Stimulated activated CD4-positive, alpha-beta T cell treated with anti-CD3 and anti-CD28 coated beads, Interleukin-12 subunit alpha, Interleukin-12 subunit beta, amount 100 ng/mL, for 48 hours (primary cell): ENCODE results near the gene HAUS6.
A peak's percentile ranks its signal among the peaks of the same experiment; 100 is the strongest.
"Not testable (repeated sequence)": the region's sequence is repeated elsewhere in the genome, so short reads cannot be mapped to it uniquely, and the experiment has no call there.

Experiments used
- DNase-seq, 3 donors: peaks; one replicate each; pipeline ENCODE4 v3.0.0-alpha.2; 2020; ENCODE audit warnings: low read depth in 2 of 3, low spot score in 1 of 3

HAUS6 gene, protein sequence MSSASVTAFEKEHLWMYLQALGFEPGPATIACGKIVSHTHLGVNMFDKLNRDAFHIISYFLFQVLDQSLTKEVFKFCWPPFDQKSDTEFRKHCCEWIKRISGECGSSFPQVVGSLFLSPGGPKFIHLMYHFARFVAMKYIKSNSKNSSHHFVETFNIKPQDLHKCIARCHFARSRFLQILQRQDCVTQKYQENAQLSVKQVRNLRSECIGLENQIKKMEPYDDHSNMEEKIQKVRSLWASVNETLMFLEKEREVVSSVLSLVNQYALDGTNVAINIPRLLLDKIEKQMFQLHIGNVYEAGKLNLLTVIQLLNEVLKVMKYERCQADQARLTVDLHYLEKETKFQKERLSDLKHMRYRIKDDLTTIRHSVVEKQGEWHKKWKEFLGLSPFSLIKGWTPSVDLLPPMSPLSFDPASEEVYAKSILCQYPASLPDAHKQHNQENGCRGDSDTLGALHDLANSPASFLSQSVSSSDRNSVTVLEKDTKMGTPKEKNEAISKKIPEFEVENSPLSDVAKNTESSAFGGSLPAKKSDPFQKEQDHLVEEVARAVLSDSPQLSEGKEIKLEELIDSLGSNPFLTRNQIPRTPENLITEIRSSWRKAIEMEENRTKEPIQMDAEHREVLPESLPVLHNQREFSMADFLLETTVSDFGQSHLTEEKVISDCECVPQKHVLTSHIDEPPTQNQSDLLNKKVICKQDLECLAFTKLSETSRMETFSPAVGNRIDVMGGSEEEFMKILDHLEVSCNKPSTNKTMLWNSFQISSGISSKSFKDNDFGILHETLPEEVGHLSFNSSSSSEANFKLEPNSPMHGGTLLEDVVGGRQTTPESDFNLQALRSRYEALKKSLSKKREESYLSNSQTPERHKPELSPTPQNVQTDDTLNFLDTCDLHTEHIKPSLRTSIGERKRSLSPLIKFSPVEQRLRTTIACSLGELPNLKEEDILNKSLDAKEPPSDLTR

DNA sequence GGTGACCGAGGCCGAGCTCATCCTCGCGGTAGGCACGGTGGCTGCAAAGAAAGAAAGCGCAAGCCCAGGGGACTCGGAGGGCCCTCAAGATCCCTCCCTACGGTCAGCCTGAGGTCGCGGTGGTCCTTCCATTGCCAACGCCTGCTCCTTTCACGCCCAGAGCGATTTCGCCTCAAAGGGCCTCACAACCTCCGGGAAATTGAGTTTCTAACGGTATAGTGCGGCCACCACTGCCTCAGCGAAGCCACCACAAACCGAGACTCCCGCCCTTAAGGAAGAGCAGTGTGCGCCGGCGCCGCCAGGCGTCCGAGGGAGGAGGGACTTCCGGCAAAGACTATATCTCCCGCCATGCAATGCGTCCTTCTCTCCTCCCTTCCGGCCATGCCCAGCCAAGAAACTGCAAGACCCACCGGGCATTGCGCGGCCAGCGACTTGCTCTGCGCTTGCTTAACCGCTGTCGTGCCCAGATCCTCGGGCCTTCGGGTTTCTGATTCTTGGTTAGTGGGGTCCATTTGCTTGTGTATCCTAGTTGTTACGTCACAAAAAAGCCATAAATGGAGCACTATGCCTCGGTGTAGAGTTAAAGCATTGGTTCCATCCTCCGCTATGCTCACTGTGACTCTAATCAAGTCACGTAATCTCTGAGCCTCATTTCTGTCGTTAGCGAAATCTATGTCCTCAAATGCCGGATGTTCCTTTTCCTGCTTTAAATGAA, at the start of gene HAUS6:
Gene HAUS6, minus strand, starts transcription at position 274 of the 715 bp plus-strand sequence. Its CDS starts 253 bp downstream, at position 21.
- DNase-seq = peak; percentile 82 to 92 (median 86)

DNA sequence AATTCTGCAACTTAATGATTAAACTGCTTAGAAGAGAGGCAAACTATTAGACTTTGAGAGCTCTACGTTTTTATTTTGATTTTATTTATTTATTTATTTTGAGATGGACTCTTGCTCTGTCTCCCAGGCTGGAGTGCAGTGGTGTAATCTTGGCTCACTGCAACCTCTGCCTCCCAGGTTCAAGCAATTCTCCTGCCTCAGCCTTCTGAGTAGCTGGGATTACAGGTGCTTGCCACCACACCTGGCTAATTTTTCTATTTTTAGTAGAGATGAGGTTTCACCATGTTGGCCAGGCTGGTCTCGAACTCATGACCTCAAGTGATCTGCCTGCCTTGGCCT, 49.4 kb upstream of the HAUS6 start:
- not testable (repeated sequence) for DNase-seq

DNA sequence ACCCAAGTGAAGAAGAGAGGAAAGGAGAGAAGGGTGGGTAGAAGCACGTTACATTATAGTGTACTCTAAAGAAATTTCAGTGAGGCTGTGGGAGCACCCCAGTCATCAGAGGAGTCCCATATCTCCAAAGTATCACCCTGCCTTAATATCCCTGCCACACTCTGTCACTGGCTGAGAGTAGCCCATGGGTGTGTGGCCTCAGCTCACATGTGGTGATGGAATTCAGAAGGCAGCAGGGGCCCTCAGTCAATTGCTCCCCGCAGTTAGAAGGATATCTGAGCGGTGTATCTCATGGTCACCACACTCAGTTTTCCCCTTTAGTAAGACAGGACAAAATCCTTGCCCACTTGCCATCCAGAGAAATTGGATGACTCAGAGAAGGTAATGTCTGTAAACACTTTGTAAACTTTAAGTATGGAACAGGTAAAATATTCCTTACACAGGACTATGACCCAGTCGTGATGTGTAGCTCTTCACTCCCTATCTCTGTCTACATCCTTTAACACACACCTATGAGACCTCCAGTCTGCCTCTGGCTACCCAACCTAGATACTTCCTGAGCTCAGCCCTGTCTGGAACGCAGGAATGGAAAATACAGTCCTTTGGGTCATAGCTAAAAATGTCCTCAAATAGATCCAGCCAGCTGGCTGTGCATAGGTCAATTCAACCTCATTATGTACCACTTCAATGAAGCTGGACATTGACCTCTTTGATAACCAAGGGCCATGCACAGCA, 48.9 kb upstream of the HAUS6 start:
- no peak for DNase-seq

DNA sequence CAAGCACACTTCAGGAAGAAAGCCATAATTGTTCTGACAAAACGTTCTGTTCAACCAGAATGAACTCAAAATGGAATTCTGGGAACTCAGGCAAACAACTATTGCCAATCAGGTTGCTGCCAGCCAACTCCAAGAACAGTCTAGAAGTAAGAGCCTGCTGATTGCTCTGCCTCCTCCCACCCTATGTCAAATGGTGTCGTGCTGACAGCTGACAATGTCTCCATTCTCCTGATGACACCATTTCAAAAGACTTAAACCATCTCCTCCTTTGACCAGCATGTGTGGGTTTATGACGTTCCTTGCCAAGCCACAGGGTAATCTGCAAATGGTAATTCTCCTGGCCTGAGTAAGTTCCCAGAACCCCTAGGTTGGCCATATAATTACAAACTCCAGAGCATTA, 46.5 kb upstream of the HAUS6 start:
- DNase-seq = no peak

DNA sequence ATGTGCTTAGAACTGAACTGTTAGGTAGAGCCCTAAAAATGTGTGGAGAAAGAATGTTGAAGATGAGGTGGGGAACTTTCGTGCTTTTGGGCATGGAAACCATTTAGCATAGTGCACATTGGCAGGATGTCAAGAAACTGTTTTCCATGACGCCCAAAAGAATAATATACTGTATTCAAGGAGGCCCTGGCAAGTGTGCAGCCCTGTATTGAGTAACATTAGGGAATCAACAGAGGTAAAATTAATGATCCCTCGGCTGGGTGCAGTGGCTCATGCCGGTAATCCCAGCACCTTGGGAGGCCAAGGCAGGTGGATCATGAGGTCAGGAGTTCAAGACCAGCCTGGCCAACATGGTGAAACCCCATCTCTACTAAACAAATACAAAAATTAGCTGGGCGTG, 45.5 kb upstream of the HAUS6 start:
- DNase-seq = no peak

DNA sequence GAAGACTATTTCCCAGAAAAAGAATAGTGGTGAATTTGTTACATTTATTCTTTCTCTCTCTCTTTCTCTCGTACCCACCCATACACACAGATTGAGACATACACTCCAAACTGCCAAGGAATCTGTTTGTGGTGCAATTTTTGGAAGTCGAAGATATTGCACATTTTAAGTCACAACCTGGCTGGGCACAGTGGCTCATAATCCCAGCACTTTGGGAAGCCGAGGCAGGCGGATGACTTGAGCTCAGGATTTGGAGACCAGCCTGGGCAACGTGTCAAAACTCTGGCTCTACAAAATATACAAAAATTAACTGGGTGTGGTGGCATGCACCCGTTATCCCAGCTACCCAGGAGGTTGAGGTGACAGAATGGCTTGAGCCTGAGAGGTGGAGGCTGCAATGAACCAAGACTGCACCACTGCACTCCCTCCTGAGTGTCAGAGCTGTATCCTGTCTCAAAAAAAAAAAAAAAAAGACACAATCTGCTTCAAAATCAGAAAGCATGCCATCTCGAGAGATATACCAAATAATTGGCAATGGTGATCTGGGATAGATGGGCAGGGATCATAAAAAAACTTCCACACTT, 43.8 kb upstream of the HAUS6 start:
- no peak for DNase-seq

DNA sequence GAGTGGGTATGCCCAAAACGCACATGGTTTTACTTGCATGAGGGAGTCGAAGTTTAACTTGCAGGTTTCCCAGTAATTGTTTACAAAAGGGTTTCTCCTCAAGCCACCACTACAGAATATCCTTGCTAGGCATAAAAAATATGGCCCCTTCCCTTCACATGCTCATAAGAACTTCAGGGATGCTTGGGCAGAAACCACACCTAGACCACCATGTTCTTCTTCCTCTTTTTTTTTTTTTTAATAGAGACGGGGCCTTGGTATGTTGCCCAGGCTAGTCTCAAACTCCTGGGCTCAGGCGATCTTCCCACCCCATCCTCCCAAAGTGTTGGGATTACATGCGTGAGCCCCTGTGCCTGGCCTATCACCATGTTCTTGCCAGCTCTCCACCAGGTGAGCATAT, 43.2 kb upstream of the HAUS6 start:
- DNase-seq = no peak

DNA sequence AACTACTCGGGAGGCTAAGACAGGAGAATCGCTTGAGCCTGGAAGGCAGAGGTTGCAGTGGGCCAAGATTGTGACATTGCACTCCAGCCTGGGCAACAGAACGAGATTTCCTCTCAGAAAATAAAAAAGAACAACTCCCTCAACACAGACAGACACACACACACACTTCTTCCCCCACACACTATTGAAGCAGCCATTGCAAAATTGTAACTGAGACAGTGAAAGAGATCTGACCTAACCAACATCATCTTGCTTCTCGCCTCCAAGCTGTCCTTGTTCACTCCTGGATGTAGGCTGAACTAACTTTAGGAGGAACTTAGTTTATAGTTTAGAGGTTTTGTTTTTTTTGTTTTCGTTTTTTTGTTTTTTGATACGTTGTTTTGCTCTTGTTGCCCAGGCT, 37.6 kb upstream of the HAUS6 start:
- no peak for DNase-seq

DNA sequence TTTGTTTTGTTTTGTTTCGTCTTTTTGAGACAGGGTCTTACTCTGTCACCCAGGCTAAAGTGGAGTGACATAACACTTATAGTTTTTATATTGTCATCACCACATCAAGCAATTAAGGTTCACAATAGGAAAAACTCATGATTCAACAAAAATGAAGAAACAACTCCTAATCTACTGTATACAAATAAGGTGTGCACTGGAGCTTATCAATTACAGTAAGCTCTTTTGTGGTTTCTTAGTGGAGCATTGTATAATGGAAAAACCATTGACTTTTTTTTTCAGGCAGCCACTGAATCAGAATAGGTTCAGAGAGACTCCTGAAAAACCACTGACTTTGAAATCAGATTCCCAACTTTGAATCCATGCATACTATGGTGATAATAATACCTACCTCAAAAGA, 35.4 kb upstream of the HAUS6 start:
- no peak for DNase-seq

DNA sequence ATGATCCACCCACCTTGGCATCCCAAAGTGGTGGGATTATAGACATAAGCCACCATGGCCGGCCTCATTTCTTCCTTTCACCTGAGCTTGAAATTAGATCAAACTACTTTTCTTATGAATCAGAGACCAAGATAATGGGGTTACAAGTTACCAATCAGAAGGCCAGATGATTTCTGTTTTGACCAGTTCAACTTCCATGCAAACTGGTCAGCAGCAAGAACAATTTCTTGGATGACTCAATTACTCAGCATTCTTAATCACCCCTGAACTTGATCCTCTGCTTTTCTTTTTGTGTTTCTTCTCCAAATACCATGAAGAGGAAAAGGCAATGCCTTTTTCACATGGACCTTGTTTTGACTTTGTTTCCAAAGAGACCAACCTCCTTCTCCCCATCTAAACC, 34.6 kb upstream of the HAUS6 start:
- no peak for DNase-seq

DNA sequence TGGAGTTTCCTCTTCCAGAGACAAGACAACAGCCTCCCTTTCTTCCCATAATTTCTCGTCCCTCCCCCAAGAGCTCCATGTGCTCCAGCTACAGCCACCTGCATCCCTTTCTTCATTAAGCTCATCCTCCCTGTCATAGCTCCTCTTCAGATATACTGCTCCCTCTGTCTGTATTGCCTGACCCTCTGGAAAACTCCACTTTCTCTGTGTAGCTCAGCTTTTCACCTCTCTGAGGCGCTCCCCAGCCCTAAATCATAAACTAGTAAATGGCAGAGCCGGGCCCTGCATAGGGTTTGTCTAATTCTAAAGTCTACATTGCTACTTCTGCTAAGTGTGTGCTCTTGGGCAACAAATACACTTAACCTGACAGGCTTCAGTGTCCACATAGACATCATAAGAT, 33.4 kb upstream of the HAUS6 start:
- no peak for DNase-seq

DNA sequence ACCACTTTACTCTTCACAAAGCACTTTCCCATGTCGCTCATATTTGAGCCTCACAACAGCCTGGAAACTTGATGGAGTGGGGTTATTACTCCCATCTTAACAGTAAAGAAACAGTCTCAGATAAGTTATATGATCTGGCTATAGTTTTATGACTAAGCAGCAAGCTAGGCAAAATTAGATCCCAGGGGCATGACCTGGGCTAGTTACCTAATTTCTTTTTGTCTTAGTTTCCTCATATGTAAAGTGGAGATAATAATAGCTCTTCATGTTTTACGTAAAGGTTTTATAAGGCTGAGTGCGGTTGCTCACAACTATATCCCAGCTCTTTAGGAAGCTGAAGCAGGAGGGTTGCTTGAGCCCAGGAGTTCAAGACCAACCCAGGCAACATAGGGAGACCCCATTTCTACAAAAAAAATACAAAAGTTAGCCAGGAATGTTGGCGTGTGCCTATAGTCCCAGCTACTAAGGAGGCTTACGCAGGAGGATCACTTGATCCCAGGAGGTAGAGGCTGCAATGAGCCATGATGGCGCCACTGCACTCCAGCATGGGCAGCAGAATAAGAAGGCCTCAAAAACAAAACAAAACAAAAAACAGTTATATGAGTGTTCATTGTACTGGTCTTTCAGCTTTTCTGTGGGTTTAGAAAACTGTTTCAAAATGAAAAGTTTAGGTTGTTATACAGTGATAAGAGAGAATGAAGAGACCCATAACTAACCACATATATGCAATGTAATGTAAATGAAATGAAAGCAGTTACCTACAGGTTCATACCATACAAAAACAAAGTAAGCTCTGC, 31.0 kb upstream of the HAUS6 start:
- DNase-seq = no peak

DNA sequence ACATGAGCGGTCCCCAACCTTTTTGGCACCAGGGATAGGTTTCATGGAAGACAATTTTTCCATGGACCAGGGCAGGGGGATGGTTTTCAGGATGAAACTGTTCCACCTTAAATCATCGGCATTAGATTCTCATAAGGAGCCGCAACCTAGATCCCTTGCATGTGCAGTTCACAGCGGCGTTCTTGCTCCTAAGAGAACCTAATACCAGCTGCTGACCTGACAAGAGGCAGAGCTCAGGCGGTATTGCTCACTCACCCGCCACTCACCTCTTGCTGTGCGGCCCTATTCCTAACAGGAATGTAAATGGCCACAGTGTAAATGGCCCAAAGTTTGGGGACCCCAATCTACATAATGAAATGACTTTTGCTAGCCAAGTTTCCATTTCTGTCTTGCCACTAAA, 27.7 kb upstream of the HAUS6 start:
- no peak for DNase-seq

DNA sequence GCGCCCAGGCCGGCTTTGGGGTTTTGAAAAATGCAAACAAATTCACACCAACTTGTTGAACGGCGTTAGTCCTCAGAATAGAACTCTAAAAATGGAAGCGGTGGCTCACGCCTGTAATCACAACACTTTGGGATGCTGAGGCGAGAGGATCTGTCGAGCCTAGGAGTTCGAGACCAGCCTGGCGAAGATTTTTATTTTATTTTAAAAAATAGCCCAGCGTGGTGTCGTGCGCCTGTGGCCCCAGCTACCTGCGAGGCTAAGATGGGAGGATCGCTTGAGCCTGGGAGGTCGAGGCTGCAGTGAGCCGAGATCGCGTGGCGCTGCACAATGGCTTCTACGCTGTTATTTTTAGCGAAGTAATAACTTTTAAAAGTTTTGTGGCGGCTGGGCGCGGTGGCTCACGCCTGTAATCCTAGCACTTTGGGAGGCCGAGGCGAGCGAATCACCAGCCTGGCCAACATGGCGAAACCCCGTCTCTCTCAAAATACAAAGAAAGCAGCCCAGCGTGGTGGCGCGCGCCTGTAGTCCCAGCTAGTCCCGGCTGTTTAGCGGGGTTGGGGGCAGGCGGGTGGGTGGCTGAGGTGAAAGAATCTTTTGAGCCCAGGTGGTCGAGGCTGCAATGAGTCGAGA, 25.3 kb upstream of the HAUS6 start:
- DNase-seq = peak in 2 of 3 donors; percentile 9 to 24

DNA sequence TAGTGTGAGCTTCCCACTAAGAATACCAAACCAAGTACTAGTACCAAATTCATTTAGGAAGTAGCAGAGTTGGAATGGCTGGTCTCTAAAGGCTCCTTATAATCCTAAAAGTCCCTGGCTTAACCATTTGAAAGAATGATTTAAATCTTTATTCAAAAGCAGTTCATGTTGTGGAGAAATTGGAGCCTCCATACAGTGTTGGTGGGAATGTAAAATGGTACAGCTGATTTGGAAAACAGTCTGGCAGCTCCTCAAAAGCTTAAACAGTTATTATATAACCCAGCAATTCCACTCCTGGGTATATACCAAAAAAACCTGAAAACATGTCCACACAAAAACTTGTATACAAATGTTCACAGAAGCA, 21.7 kb upstream of the HAUS6 start:
- no peak for DNase-seq

DNA sequence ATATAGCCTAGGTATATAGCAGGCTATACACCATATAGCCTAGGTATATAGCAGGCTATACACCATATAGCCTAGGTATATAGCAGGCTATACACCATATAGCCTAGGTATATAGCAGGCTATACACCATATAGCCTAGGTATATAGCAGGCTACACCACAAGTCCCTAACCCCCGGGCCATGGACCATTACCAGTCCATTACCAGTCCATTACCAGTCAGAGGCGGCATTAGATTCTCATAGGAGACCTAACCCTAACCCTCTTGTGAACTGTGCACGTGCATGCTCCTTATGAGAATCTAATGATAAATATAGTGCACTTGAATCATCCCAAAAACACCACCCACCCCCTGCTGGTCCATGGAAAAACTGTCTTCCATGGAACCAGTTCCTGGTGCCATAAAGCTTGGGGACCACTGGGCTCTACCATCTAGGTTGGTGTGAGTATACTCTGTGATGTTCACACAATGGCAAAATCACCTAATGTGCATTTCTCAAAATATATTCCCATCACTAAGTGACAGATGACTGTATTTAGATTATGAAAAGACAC, 19.9 kb upstream of the HAUS6 start:
- no peak for DNase-seq

DNA sequence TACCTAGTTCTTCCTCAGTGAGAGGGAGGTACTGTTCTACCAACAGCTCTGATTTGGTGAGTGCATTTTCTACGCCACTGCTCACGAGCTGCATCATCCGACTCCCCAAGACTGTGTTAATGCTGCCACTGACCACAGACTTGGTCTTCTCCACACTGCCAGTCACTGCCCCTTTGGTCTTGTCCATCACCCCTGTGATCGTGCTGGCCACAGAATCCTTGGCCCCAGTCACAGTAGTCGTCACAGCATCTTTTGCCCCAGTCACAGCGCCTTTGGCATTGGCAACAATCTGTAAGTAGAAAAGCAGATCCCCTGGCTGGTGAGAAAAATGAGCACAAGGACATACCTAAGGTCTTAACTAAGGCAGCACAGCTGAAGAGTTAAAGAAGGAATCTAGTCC, 18.2 kb upstream of the HAUS6 start:
- no peak for DNase-seq

DNA sequence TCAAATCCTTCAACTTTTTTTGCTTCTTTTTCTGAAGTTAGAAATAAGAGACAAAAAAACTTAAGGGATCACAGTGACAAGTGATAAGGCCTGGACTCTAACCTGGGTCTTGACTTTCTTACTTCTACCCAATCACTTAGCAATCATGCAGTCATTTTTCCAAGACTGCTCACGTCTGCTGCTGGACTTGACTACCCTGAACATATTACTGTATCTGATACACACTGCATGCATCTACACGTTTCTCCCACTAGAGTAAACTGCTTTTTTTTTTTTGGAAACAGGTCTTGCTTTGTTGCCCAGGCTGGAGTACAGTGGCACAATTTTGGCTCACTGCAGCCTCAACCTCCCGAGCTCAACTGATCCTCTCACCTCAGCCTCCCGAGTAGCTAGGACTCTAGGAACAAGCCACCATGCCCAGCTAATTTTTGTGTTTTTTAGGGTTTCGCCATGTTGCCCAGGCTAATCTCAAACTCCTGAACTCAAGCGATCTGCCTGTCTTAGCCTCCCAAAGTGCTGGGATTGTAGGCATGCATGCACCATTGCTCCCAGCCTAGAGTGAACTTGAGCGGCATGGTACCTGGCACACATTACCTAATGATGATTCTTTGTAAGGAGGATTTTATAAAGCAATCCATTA, 17.2 kb upstream of the HAUS6 start:
- DNase-seq = no peak

DNA sequence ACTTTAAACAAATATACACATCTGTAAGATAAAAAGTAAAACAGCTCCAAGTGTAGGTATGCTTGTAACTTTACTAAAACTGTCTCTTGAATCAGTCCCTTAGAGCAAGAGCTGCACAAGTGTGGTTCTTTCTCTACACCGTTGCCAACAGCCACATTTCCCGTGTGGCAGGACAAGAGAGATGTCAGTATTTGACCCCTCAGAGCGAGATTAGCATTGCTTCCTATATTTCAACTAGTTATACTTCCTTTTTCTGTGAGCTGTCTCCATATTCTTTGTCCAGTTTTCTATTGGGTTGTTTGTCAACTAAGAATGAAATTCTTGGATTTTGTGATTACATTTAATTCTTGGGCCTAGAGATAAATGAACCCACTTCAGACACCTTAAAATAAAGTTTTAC, 16.5 kb upstream of the HAUS6 start:
- no peak for DNase-seq
